ENCODE data around the gene FOXN3.

DNA sequence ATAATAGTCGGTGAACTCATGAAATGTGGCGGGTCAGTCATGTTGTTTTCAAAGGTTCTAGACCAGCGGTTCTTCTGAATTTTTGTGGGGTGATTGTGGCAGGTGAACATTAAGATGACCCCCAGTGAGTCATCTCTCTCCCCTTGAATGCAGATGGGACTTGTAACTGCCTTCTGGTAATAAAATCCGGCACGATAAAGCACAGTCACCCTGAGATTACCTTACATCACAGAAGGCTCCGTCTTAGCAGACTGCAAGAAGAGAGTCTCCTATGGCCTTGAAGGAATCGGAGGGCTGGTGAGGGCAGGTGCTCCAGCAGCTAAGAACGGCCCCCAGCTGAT lies 189.6 kb downstream of the FOXN3 start:
- TF ChIP-seq, protein P1, sequence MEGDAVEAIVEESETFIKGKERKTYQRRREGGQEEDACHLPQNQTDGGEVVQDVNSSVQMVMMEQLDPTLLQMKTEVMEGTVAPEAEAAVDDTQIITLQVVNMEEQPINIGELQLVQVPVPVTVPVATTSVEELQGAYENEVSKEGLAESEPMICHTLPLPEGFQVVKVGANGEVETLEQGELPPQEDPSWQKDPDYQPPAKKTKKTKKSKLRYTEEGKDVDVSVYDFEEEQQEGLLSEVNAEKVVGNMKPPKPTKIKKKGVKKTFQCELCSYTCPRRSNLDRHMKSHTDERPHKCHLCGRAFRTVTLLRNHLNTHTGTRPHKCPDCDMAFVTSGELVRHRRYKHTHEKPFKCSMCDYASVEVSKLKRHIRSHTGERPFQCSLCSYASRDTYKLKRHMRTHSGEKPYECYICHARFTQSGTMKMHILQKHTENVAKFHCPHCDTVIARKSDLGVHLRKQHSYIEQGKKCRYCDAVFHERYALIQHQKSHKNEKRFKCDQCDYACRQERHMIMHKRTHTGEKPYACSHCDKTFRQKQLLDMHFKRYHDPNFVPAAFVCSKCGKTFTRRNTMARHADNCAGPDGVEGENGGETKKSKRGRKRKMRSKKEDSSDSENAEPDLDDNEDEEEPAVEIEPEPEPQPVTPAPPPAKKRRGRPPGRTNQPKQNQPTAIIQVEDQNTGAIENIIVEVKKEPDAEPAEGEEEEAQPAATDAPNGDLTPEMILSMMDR (IDR thresholded peaks at IDR 0.05) = no peak
- no peak for TF ChIP-seq ZFX (IDR thresholded peaks at IDR 0.05; ENCODE audit: borderline replicate concordance)

Measured in 22Rv1 (cell line).